NCI-H1694 treated with DMSO at 0.1 percent for 48 hours (cell line): Measurements from ENCODE around the gene STARD10.
"Not testable (repeated sequence)": the region's sequence is repeated elsewhere in the genome, so short reads cannot be mapped to it uniquely, and the experiment has no call there.

Source experiments
- DNase-seq: peaks from one replicate; lab custom pipeline; 2025; lab: John Stamatoyannopoulos, UW

The STARD10 gene

DNA sequence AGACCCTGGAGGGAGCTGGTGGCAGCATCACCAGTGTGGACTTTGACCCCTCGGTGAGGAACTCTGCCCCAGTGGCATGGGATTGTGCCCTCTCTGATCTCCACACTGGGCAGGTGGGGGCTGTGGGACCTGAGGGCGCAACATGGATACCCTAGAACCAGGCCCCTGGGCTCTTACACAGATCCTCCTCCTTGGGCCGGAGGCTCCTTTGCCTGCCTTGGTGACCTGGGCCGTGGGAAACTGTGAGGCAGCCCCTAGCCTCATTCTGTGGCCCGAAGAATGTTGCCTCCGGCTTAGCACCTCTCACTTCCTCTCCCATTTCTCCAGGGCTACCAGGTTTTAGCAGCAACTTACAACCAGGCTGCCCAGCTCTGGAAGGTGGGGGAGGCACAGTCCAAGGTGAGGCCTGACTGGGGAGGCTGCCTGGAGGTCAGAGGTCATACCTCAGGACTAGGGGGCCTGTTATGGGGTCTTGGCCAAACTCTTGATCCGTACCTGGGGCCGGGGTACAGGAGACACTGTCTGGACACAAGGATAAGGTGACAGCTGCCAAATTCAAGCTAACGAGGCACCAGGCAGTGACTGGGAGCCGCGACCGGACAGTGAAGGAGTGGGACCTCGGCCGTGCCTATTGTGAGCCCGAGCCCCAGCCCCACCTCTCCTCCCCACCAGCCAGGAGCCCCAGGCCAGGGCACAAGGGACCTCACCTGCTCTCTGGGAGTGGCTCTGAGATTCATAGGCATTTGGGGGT lies 32.5 kb upstream of the STARD10 start:
- DNase-seq = no peak

GRCh38 chr11:72825661-72826060 lies 31.8 kb upstream of the STARD10 start:
- DNase-seq = no peak

- no peak for DNase-seq
These were observed 31.1 kb upstream of the STARD10 start for GRCh38 chr11:72824811-72825505.

DNA sequence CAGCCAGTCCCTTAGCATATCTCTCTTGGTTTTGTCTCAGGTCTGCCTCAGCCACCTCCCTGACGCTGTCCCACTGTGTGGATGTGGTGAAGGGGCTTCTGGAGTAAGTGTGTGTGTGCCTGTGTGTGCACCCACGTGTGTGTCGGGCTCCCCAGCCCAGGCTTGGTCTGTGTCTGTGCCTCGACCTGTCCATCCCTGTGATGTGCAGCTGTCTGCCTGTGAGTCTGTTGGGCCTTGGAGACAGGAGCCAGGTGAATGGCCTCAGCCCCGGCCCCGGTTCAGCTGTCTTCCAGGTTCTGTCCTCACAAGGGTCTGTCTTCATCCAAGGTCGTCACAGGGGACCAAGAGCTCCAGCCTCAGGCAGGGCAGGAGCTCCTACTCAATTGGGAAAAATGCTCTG lies 30.2 kb upstream of the STARD10 start:
- no peak for DNase-seq

GRCh38 chr11:72823105-72823804 lies 29.4 kb upstream of the STARD10 start:
- DNase-seq = no peak

- peak; percentile 79 for DNase-seq
These were observed 28.3 kb upstream of the STARD10 start for GRCh38 chr11:72821920-72822799.

- DNase-seq = no peak
These were observed 27.5 kb upstream of the STARD10 start for GRCh38 chr11:72821221-72821919.

GRCh38 chr11:72820439-72821139 lies 26.7 kb upstream of the STARD10 start:
- no peak for DNase-seq

GRCh38 chr11:72818971-72819370 lies 25.1 kb upstream of the STARD10 start:
- DNase-seq = no peak

DNA sequence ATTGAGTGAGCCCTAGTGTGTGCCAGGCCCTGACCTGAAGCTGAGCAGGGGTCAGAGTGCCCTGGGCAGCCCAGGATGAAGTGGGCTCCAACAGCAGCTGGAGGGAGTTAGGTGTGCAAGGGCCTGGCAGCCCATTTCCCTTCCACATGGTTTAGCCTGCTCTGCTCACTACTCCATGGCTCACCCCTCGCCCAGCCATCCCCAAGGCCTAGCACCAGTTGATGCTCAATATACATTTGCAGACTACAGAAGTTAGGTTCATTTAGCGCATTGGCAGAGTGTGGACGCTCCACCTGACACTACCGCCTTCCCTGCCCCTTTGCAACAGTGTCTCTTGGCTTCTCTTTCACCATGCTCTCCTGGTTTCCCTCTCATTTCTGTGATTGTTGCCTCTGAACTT lies 24.1 kb upstream of the STARD10 start:
- no peak for DNase-seq

- DNase-seq = no peak
These were observed 22.6 kb upstream of the STARD10 start for GRCh38 chr11:72816404-72816990.

DNA sequence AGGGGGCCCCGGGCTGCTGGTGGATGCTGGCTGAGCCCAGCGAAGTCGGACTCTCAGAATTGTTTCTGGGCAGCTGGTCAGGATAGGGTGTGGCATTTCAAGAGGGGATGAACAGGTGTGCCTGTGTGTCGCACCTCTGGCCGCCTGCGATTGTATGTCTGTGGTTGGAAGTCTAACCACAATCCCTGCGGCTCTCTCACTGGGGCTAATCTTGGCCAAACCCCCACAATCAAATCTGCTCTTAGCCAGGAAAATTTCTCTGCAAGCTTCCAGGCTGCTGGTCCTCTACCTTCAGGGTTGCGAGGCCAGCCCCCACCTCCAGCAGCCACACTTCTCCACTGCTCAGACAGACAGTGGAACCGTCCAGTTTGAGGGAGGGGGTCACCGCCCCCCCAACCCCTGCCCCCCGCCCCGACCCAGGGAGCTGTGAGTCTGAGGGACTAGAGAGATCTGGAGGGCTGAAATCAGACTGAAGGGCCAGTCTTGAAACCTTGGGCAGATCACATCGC lies 21.3 kb upstream of the STARD10 start:
- no peak for DNase-seq

- DNase-seq = peak; percentile 67
These were observed 20.7 kb upstream of the STARD10 start, which contains the start of gene ATG16L2 for GRCh38 chr11:72814286-72815109. Gene ATG16L2 (plus strand): TSS chr11:72814411. CDS start chr11:72814446, 35 bp downstream.

DNA sequence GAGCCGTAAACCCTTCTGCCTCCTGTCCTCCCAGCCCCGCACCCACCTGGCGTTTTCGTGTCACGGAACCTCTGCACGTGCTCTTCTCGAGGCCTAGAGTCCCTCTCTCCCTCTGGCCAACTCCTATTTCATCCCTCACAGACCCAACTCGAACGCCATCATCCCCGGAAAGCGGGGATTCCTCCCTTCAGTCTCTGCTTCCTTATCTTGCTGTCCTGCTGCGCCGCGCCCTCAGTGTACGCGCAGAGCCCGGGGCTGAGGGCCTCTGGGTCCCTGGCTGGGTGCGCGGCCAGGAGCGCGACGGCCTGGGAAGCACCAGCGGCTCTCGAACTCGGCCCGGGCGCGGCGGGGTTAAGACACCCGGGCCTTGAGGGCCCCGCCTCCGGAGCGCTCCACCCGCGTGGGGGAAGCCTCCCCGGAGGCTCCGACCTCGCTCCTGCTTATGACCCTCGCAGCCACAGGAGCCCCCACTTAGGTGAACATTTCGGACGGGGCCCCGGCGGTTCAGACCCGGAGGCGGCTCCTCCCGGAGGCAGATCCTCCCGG lies 20.0 kb upstream of the STARD10 start:
- DNase-seq = peak; percentile 67

DNA sequence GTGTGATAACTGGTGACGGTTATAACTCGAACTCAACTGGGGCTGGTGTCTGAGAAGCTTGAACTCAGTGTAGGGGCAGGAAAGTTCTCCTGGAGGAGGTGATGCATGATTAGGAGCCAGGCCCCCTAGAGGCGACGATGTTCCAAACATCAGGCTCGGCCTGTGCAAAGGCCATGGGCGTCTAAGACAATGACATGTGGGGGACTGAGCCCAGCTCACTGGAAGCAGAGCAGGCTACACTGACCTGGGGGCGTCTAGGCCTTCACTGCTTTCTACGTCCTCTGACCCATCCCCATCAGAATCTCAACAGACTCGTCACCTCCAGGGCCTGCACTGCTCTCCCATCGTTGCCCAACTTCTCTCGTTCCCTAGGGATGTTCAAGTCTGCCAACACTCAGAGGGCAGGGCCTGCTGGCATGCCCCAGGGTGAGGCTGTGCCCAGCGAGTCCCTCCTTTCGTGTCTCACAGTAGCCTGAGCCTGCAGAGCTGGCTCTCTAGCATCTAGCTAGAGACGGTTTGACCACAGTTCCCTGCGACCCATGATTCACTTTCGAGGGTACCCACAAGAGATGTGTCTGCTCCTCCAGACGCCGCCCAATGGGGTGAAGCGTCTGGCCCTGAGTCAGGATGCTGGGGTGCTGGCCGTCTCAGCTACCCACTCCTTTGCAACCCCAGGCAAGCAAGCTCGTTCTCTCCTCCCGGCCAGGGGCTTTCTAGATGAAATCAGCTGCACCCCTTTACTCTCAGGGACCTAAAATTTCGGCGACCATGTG lies 19.3 kb upstream of the STARD10 start:
- peak; percentile 55 for DNase-seq

DNA sequence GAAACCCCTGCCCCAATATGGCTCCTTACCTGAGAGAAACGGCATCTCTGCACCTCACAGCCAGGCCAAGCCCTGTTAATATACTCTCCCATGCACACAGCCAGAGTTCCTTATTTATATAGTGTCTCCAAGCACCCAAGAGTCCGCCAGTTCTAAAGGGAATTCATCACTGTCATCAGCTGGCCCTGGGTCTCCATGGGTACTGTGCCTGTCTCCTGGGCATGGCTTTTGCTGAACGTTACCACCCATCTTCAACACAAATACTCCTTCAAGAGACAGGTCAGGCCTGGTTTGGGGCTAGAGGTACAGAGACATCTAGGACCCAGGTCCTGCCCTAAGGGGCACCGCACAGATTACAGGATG lies 18.7 kb upstream of the STARD10 start:
- no peak for DNase-seq

DNA sequence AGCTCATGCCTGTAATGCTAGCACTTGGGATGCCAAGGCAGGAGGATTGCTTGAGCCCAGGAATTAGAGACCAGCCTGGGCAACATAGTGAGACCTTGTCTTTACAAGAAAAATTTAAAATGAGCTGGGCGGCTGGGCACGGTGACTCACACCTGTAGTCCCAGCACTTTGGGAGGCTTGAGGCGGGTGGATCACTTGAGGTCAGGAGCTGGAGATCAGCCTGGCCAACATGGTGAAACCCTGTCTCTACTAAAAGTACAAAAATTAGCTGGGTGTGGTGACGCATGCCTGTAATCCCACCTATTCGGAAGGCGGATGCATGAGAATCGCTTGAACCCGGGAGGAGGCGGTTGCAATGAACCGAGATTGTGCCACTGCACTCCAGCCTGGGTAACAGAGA lies 17.8 kb upstream of the STARD10 start:
- DNase-seq = not testable (repeated sequence)

- no peak for DNase-seq
These were observed 14.5 kb upstream of the STARD10 start for GRCh38 chr11:72808331-72808798.
